CD4-positive, alpha-beta T cell treated with Interleukin-6 for 4 hours (primary cell): ENCODE data around the gene ELSPBP1.
"Not testable (repeated sequence)": the region's sequence is repeated elsewhere in the genome, so short reads cannot be mapped to it uniquely, and the experiment has no call there.

Experiments
- DNase-seq: peaks from one replicate; pipeline ENCODE4 v3.0.0-alpha.2; 2020; ENCODE audit warnings: mixed read lengths

ELSPBP1 gene

DNA sequence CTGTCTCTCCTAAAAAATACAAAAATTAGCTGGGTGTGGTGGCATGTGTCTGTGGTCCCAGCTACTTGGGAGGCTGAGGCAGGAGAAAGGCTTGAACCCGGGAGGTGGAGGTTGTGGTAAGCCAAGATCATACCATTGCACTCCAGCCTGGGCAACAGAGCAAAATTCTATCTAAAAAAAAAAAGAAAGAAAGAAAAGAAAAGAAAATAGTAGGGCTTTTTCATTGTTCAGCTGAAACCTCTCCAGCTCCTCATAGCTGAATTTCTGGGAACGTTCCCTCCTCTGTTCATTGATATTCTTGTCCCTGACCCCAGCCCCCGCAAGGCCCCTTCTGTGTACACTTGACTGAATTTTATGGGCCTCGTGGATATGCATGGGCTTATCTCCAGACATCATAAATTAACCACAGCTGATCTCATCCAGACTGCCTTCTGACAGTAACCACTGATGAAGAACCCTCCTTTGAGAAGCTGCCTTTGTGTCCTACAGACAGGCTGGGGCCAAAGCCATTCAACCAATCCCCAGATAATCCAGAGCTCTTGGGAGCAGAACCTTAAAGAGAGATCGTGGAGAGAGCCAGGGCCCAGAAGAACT lies at the start of gene ELSPBP1:
Gene ELSPBP1, plus strand, starts transcription at position 424 of the 594 bp plus-strand sequence. CDS start 14,036 bp downstream, outside the sequence.
- DNase-seq = no peak

GRCh38 chr19:47949852-47950521 lies 44.4 kb upstream of the ELSPBP1 start:
- not testable (repeated sequence) for DNase-seq

DNA sequence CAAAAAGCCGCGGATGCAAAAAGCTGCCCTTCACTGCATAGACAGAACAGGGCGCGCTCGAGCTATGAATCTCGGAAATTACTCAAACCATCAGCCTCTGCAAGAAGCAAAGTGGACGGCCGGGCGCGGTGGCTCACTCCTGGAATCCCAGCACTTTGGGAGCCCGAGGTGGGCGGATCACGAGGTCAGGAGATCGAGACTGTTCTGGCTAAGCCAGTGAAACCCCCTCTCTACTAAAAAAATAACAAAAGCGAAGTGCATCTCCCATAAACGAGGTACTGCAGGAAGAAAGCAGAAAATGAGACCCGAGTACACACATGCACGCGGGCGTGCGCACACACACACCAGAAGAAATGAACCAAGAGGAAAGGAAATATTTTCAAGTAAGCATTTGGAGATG lies 42.3 kb upstream of the ELSPBP1 start:
- DNase-seq = not testable (repeated sequence)

DNA sequence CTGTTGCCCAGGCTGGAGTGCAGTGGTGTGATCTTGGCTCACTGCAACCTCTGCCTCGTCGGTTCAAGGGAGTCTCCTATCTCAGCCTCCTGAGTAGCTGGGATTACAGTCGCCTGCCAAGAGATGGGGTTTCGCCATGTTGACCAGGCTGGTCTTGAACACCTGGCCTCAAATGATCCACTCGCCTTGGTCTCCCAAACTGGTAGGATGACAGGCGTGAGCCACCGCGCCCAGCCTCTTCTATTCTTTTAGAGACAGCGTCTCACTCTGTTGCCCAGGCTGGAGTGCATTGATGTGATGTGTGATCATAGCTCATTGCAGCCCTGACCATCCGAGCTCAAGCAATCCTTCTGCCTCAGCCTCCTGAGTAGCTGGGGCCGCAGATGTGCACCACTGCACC lies 38.5 kb upstream of the ELSPBP1 start:
- DNase-seq = not testable (repeated sequence)

DNA sequence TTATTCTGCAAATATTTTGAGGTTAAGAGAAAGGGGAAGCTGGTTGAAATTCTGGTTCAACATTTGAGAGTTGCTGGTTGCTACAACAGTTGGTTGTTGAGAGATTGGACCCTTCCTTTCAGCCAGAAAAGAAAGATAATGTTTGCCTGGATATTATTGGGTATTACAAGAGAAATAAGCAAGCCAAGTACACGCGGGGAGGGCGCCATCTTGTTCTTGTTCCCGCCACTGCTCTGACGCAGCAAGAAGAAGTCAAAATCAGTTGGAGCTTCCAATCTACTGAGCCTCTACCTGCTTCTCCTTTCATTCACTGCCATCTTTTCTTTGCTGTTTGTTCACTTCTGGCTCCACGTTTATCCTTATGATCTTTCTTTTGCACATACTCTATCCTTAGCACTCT lies 20.9 kb upstream of the ELSPBP1 start:
- DNase-seq = no peak

DNA sequence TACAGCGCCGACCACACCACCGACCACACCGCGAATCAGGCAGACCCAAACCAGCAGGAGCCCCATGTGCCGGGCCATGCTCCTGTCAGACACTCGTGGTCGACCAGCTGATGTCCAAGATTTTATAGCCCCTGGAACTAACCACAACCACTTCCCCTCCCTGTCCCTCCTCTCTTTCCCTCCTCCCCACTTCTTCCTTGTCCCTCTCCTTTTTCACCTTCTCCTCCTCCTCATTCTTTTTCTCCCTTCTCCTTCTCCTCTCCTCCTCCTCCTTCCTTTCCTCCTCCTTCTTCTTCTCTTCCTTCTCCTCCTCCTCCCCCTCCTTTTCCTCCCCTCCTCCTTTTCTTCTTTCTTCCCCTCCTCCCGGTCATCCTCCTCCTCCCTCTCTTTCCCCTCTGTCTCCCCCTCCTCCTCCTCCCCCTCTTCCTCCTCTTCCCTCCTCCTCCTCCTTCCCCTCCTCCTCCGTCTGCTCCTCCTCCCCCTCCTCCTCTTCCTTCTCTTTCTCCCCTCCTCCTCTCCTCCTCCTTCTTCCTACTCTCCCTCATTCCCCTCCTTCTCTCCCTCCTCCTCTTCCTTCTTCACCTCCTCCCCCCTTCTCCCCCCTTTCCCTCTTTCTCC lies 3.1 kb upstream of the ELSPBP1 start:
- no peak for DNase-seq

DNA sequence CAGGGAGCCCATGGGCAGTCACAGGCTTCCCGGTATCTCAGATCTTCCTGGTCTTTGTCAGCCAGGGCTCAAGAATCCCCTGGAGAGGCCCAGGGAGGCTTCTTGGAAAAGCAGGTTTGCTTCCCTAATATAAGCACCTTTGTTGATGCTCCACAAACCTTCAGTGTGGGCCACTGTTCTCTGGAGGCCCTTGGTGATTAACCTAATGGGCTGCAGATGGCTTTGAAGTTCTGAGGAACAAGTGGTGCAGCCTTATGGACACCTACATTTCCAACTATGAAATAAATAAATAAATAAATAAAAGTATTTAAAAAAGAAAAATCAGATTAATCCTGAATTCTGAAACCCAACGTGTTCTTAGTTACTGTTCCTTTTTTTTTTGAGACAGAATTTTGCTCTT lies 2.4 kb upstream of the ELSPBP1 start, which contains the start of gene BSPH1:
Gene BSPH1, minus strand, starts transcription at position 101 of the 400 bp plus-strand sequence. Its CDS starts 89 bp downstream, at position 12.
- DNase-seq = no peak

DNA sequence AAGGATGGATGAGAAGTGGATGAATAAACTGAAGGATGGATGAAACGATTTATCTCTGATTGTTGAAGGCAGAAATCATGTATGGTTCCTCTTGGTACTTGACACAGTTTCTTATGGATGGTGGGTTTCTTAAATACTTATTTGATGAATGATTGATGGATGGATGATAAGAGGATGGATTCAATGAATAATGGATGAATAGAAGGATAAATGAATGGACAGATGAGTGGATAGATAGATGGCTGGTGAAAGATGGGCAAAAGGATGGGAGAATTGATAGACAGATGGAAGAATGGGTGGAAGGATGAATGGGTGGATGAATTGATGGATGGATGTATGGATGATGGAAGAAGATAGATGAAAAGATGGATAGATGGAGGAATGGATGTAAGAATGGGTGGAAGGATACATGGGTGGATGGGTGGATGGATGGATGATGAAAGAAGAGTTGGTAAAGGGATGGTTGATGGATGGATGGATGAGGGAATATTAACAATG lies 1.8 kb downstream of the ELSPBP1 start:
- DNase-seq = no peak

DNA sequence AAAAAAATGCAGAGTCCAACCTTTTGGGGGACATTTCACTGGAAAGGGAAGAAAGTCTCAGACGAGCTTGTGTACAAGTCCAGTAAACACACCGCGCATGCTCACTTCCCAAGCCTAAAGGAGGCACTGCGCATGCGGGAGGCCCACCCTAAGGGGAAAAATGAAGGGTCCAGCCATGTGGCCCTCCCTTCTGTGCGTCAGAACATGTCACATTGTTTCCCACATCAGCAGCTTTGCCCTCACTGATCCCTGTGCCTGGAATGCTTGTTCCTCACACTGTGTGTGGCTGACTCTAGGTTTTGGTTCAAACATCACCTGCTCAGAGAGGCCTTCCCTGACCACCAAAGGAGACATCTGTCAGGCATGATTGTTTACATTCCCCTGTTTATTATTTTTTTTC lies 4.4 kb downstream of the ELSPBP1 start:
- no peak for DNase-seq

- DNase-seq = no peak
These were observed 6.4 kb downstream of the ELSPBP1 start for GRCh38 chr19:48000846-48001245.

DNA sequence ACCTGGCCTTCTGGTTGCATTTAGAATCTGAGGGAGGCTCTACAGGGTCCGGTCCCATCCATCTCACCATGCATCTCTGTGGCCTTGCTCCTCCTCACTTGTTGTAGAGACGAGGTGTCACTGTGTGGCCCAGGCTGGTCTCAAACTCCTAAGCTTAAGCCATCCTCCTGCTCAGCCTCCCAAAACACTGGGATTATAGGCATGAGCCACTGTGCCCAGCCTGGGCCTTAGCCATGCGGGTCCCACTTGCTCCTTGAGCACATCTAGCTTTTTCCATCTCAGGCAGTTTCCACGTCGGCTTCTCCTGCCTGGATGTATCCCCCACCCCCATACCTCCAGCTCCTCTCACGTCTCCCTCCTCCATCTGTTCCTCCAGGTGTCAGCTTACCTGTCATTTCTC lies 9.8 kb downstream of the ELSPBP1 start:
- DNase-seq = no peak

DNA sequence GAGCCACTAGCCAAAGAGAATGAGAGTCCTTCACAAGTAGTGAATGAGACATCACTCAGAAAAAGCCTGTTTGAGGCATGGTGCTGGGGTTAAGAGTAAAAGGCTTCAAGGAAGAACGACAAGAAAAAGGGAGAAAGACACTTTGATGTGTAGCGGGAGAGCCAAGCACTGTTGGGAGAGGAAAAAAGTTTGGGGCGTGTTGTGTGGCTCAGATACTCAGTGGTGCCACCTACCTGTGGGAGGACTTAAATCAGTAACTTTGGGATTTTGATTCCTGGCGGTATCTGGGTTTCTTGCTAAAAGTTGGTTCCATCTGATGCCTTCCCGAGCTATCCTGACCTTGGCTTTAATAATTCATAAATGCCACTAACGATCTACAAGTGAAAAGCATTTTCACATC lies 12.3 kb downstream of the ELSPBP1 start:
- no peak for DNase-seq

- no peak for DNase-seq
These were observed 16.7 kb downstream of the ELSPBP1 start for GRCh38 chr19:48010932-48011758.

GRCh38 chr19:48020686-48021085 lies 26.3 kb downstream of the ELSPBP1 start:
- no peak for DNase-seq

DNA sequence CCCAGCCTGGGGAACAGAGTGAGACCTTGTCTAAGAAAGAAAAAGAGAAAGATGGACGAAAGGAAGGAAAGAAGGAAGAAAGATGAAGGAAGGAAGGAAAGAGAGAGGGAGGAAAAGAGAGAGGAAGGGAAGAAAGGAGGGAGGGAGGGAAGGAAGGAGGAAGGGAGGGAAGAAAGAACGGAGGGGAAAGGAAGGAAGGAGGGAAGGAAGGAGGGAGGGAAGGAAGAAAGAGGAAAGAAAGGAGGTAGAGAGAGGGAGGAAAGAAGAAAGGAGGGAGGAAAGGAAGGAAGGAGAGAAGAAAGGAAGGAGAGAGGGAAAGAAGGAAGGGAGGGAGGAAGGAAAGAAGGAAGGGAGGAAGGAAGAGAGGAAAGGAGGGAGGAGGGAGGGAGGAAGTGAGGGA lies 28.6 kb downstream of the ELSPBP1 start:
- DNase-seq = no peak

DNA sequence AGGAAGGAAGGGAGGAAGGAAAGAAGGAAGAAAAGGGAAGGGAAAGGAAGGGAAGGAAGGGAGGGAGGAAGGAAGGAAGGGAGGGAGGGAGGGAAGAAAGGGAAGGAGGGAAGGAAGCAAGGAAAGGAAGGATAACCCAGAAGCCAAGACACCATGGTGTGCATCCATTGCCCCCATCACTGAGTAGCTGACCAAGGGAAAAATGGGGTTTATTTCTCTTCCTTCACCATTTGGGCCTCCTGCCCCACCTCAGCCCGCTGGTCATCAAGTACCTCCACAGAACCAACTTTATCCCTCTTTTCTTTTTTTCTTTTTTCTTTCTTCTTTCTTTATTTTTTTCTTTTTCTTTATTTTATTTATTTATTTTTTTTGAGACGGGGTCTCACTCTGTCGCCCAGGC lies 29.1 kb downstream of the ELSPBP1 start:
- no peak for DNase-seq

DNA sequence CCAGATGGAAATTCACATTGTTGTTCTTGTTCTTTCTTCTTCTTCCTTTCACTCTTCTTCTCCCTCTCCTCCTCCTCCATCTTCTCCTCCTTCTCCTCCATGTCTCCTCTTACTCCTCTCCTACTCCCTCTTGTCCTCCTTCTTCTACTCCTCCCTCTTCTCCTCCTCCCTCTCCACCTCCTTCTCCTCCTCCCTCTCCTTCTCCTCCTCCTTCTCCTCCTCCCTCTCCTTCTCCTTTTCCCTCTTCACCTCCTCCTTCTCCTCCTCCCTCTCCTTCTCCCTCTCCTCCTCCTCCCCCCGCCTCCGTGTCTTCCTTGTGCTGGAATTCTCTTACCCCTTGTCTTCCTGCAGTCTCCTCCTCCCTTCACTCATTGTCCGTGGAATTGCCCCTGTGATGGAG lies 31.0 kb downstream of the ELSPBP1 start:
- no peak for DNase-seq

GRCh38 chr19:48029431-48029830 lies 35.0 kb downstream of the ELSPBP1 start:
- no peak for DNase-seq

DNA sequence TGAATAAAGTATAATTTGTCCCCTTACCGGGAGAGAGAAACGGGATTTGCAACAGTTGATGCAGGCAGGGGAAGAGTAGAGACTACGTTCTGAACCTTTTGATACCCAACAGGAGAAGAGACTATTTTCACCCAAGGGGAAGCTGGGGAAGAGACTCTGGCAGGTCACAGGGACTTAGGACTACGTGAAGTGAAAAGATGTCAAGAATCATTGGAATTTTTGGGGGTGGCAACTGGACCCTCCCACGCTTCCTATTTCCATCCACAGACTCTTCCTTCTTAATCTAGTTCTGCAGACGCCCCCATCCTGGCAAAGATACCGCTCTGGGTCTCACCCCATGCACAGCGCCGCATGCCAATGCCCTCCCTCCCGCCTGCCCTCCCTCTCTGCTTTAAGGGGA lies 35.6 kb downstream of the ELSPBP1 start:
- no peak for DNase-seq

- no peak for DNase-seq
These were observed 39.2 kb downstream of the ELSPBP1 start for GRCh38 chr19:48033604-48034003.

- DNase-seq = no peak
These were observed 42.3 kb downstream of the ELSPBP1 start for GRCh38 chr19:48036765-48037164.

GRCh38 chr19:48041877-48042580 lies 47.6 kb downstream of the ELSPBP1 start:
- DNase-seq = no peak
